ENCODE data around the gene DNAJC16. TPM values are rescaled to one million over a fixed set of nuclear protein-coding genes. Genes with fewer than 3 reads are reported as not detected.

Gene DNAJC16
- polyA plus RNA-seq, 1 experiment, result 18.4 TPM

GRCh38 chr1:15543251-15543588 is 16.6 kb downstream of the DNAJC16 start:
- CTCF ChIA-PET, result interaction anchor here (0.5 kb wide), 1 partner anchor 13 kb away, joined by 3 read pairs; no protein-coding TSS in a partner anchor
- H3K27ac ChIP-seq (ENCODE audit: low read depth, low read length), result peak overlapping the region; percentile 31

GRCh38 chr1:15543589-15544568 is 17.2 kb downstream of the DNAJC16 start:
- Histone ChIP-seq H3K27ac (ENCODE audit: low read depth, low read length) (peak overlapping the region; percentile 31), H3K9me3 (ENCODE audit: control insufficient read depth, insufficient read depth, low read length) (no peaks in the 10 kb centered on the region; the same call in 1 of the 2 replicates), H3K27me3 (ENCODE audit: control insufficient read depth, insufficient read depth, low read length) (no peaks in the 10 kb centered on the region), H3K4me3 (ENCODE audit: low read depth, low read length) (no peak overlapping the region)
- TF ChIP-seq CTCF (IDR thresholded peaks at IDR 0.05; ENCODE audit: low read depth, low read length), result no peak
- POLR2A ChIA-PET, result no interaction called here
- peak; percentile 11 for DNase-seq (ENCODE audit: low read depth, low spot score)
- CTCF ChIA-PET, result no interaction called here

More at GRCh38 chr1:15543251-15543588, 16.6 kb downstream of the DNAJC16 start:
- Histone ChIP-seq H3K9me3 (ENCODE audit: control insufficient read depth, insufficient read depth, low read length) (no peaks in the 10 kb centered on the region; the same call in 1 of the 2 replicates), H3K27me3 (ENCODE audit: control insufficient read depth, insufficient read depth, low read length) (no peaks in the 10 kb centered on the region), H3K4me3 (ENCODE audit: low read depth, low read length) (no peak overlapping the region)
- POLR2A ChIA-PET, result no interaction called here
- no peak for DNase-seq (ENCODE audit: low read depth, low spot score)
- no peak for TF ChIP-seq CTCF (IDR thresholded peaks at IDR 0.05; ENCODE audit: low read depth, low read length)

DNA sequence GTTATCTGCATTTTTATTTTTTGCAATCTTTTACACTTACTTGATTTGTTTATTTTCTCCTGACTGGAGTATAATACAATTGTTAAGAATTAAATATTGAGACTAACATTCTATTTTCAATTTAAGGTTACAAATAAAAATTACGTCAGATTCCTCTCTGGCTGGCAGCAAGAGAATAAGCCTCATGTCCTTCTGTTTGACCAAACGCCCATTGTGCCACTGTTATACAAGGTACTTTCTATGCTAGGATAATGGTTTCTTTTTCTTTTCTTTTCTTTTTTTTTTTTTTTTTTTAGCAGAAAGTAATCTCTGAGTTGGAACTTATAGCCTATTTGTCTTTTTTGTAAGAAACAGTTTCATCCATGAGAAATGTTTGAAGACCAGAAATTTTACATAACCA is 20.0 kb downstream of the DNAJC16 start:
- no peaks in the 10 kb centered on the region for H3K9me3 ChIP-seq (ENCODE audit: control insufficient read depth, insufficient read depth, low read length)
- DNase-seq (ENCODE audit: low read depth, low spot score), result no peak
- H3K4me3 ChIP-seq (ENCODE audit: low read depth, low read length), result no peak overlapping the region
- no peak overlapping the region for H3K27ac ChIP-seq (ENCODE audit: low read depth, low read length)
- TF ChIP-seq CTCF (IDR thresholded peaks at IDR 0.05; ENCODE audit: low read depth, low read length), result no peak
- CTCF ChIA-PET, result interaction anchor here (0.6 to 0.7 kb wide), 2 partner anchors 32 to 109 kb away, joined by 3 to 4 read pairs; no protein-coding TSS in a partner anchor
- no peaks in the 10 kb centered on the region for H3K27me3 ChIP-seq (ENCODE audit: control insufficient read depth, insufficient read depth, low read length)
- POLR2A ChIA-PET, result no interaction called here

- ChIA-PET POLR2A (no interaction called here), CTCF (no interaction called here)
- H3K4me3 ChIP-seq (ENCODE audit: low read depth, low read length), result no peak overlapping the region
- H3K27me3 ChIP-seq (ENCODE audit: control insufficient read depth, insufficient read depth, low read length), result no peaks in the 10 kb centered on the region
- no peaks in the 10 kb centered on the region for H3K9me3 ChIP-seq (ENCODE audit: control insufficient read depth, insufficient read depth, low read length)
- no peak for DNase-seq (ENCODE audit: low read depth, low spot score)
- H3K27ac ChIP-seq (ENCODE audit: low read depth, low read length), result no peak overlapping the region
- TF ChIP-seq CTCF (IDR thresholded peaks at IDR 0.05; ENCODE audit: low read depth, low read length), result no peak
Measured at GRCh38 chr1:15550573-15550972, 23.9 kb downstream of the DNAJC16 start.

- Histone ChIP-seq H3K27ac (ENCODE audit: low read depth, low read length) (no peak overlapping the region), H3K9me3 (ENCODE audit: control insufficient read depth, insufficient read depth, low read length) (no peaks in the 10 kb centered on the region), H3K27me3 (ENCODE audit: control insufficient read depth, insufficient read depth, low read length) (no peaks in the 10 kb centered on the region), H3K4me3 (ENCODE audit: low read depth, low read length) (no peak overlapping the region)
- TF ChIP-seq CTCF (IDR thresholded peaks at IDR 0.05; ENCODE audit: low read depth, low read length), result no peak
- DNase-seq (ENCODE audit: low read depth, low spot score), result no peak
- POLR2A ChIA-PET, result no interaction called here
- CTCF ChIA-PET, result no interaction called here
Measured at GRCh38 chr1:15557008-15557407, 30.4 kb downstream of the DNAJC16 start.

Measured in AG04450 (cell line).